ENCODE data around the gene RNF144B.

DNA sequence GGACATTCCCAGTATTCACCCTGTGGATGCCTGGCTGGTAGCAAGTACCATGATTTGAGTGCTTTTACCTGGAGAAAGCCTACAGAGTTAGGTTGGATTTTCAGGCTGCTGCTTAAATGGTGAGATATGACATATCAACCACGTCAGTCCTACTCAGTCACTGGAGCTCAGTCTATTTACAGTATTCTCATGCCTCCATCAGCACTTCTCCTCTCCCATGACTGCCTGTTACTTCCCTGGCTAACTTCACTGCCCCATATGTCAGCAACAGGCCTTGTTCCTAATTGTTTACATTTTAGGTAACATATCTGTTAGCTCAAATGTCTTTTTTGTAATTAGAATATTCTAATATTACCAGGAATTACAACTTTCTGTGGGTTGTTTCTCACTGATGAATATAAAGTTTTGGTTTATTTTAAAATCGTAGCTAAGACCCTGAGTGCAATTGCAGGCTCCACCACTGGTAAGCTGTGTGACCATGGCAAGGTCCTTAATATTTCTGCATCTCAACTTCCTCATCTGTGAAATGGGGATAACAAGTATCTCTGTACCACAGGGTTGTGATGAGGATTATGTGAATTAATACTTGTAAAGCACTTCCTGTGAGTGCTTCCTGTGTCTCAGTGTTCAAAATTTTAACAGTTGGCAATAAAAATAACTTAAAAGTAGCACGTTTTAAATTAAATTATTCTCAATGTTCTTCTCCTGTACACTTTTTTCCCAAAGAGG lies 54.3 kb downstream of the RNF144B start:
- TF ChIP-seq, protein P1, sequence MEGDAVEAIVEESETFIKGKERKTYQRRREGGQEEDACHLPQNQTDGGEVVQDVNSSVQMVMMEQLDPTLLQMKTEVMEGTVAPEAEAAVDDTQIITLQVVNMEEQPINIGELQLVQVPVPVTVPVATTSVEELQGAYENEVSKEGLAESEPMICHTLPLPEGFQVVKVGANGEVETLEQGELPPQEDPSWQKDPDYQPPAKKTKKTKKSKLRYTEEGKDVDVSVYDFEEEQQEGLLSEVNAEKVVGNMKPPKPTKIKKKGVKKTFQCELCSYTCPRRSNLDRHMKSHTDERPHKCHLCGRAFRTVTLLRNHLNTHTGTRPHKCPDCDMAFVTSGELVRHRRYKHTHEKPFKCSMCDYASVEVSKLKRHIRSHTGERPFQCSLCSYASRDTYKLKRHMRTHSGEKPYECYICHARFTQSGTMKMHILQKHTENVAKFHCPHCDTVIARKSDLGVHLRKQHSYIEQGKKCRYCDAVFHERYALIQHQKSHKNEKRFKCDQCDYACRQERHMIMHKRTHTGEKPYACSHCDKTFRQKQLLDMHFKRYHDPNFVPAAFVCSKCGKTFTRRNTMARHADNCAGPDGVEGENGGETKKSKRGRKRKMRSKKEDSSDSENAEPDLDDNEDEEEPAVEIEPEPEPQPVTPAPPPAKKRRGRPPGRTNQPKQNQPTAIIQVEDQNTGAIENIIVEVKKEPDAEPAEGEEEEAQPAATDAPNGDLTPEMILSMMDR (IDR thresholded peaks at IDR 0.05), result no peak
- no peak for TF ChIP-seq POLR2A (IDR thresholded peaks at IDR 0.05)
